ENCODE data around the gene AP2A1. TPM values are rescaled to one million over a fixed set of nuclear protein-coding genes. Genes with fewer than 3 reads are reported as not detected.
A peak's percentile ranks its signal among the peaks of the same experiment; 100 is the strongest.

The AP2A1 gene
- total RNA-seq, 1 donor from 2014 or later = 168 TPM

GRCh38 chr19:49847731-49848696 lies 81.2 kb downstream of the AP2A1 start:
- Histone ChIP-seq H3K4me3 (ENCODE audit: insufficient read depth, low read depth, low read length) (no peak overlapping the region), H4K20me1 (ENCODE audit: insufficient read depth, low read length) (peaks cover 29% of the 10 kb centered on the region), H3K4me2 (ENCODE audit: low read length) (peak overlapping the region; percentile 36), H3K79me2 (ENCODE audit: insufficient read depth, low read length) (peaks cover 23% of the 10 kb centered on the region), H3K36me3 (ENCODE audit: insufficient read depth, low read length) (no peaks in the 10 kb centered on the region), H3K4me1 (ENCODE audit: insufficient read depth, low read length) (peaks cover 23% of the 10 kb centered on the region), H3K27ac (ENCODE audit: low read depth, low read length) (peak overlapping the region; percentile 15), H2AFZ (ENCODE audit: low read depth, low read length) (no peak overlapping the region), H3K9me3 (ENCODE audit: insufficient read depth, low read depth, low read length) (no peaks in the 10 kb centered on the region), H3K9ac (ENCODE audit: low read length) (no peak overlapping the region), H3K27me3 (ENCODE audit: insufficient read depth, low read length) (no peaks in the 10 kb centered on the region)
- Mint-ChIP-seq H3K27me3 (ENCODE audit: low read depth, unreplicated experiment) (no peaks in the 10 kb centered on the region), H3K27ac (ENCODE audit: unreplicated experiment) (peak overlapping the region; percentile 92), H3K4me1 (ENCODE audit: low read depth, unreplicated experiment) (peaks cover 20% of the 10 kb centered on the region), H3K4me3 (ENCODE audit: unreplicated experiment) (peak overlapping the region; percentile 64), H3K36me3 (ENCODE audit: low read depth, unreplicated experiment) (peaks cover 15% of the 10 kb centered on the region), H3K9me3 (ENCODE audit: unreplicated experiment) (peaks cover 13% of the 10 kb centered on the region)
- no peak for TF ChIP-seq EZH2 (IDR thresholded peaks at IDR 0.05; ENCODE audit: insufficient read depth, low read length)
- TF ChIP-seq CTCF (IDR thresholded peaks at IDR 0.05; ENCODE audit: insufficient read depth, low read depth, low read length) = no peak
- peak; percentile 91 for DNase-seq (ENCODE audit: low read depth)
- FAIRE-seq = no peak

- Histone ChIP-seq H3K4me2 (ENCODE audit: low read length) (no peak overlapping the region), H3K4me3 (ENCODE audit: insufficient read depth, low read depth, low read length) (no peak overlapping the region), H3K4me1 (ENCODE audit: insufficient read depth, low read length) (peaks cover 27% of the 10 kb centered on the region), H3K27me3 (ENCODE audit: insufficient read depth, low read length) (no peaks in the 10 kb centered on the region), H3K27ac (ENCODE audit: low read depth, low read length) (no peak overlapping the region), H4K20me1 (ENCODE audit: insufficient read depth, low read length) (peaks cover 39% of the 10 kb centered on the region), H2AFZ (ENCODE audit: low read depth, low read length) (no peak overlapping the region), H3K9ac (ENCODE audit: low read length) (no peak overlapping the region), H3K9me3 (ENCODE audit: insufficient read depth, low read depth, low read length) (no peaks in the 10 kb centered on the region), H3K79me2 (ENCODE audit: insufficient read depth, low read length) (peaks cover 32% of the 10 kb centered on the region), H3K36me3 (ENCODE audit: insufficient read depth, low read length) (no peaks in the 10 kb centered on the region)
- H3K4me1 Mint-ChIP-seq (ENCODE audit: low read depth, unreplicated experiment) = peaks cover 24% of the 10 kb centered on the region
- DNase-seq (ENCODE audit: low read depth) = no peak
- no peak for FAIRE-seq
- TF ChIP-seq EZH2 (IDR thresholded peaks at IDR 0.05; ENCODE audit: insufficient read depth, low read length) (no peak), CTCF (IDR thresholded peaks at IDR 0.05; ENCODE audit: insufficient read depth, low read depth, low read length) (no peak)
- H3K36me3 Mint-ChIP-seq (ENCODE audit: low read depth, unreplicated experiment) = peaks cover 17% of the 10 kb centered on the region
- H3K27ac Mint-ChIP-seq (ENCODE audit: unreplicated experiment) = peak overlapping the region; percentile 1
- peaks cover 13% of the 10 kb centered on the region for H3K9me3 Mint-ChIP-seq (ENCODE audit: unreplicated experiment)
- no peaks in the 10 kb centered on the region for H3K27me3 Mint-ChIP-seq (ENCODE audit: low read depth, unreplicated experiment)
- H3K4me3 Mint-ChIP-seq (ENCODE audit: unreplicated experiment) = peak overlapping the region; percentile 67
Measured at GRCh38 chr19:49848938-49849337, 82.1 kb downstream of the AP2A1 start.

All from astrocyte (in vitro differentiated cells and primary cell).